GM12875 (cell line): ENCODE measurements around the gene ITGA3.

Experiments used
- H3K4me3 ChIP-seq: one replicate; pipeline ENCODE4 v1.5.1; 2011; ENCODE audit warnings: low read depth, low read length, control low read depth
- CTCF ChIP-seq: IDR thresholded peaks from 2 replicates; pipeline ENCODE4 v1.5.1; 2011; ENCODE audit warnings: low read depth, mild to moderate bottlenecking, control low read depth, inconsistent platforms, low read length, moderate library complexity, borderline replicate concordance; ENCODE audit not compliant: insufficient read depth

Gene ITGA3

GRCh38 chr17:50098583-50098982 is 42.7 kb downstream of the ITGA3 start:
- TF ChIP-seq CTCF = no peak

GRCh38 chr17:50099003-50099402 is 43.1 kb downstream of the ITGA3 start:
- no peak for TF ChIP-seq CTCF
- H3K4me3 ChIP-seq = no peak overlapping the region

More at GRCh38 chr17:50098583-50098982, 42.7 kb downstream of the ITGA3 start:
- no peak overlapping the region for H3K4me3 ChIP-seq

- no peak for TF ChIP-seq CTCF
- no peak overlapping the region for H3K4me3 ChIP-seq
These were observed 44.6 kb downstream of the ITGA3 start for GRCh38 chr17:50100480-50100883.

- no peak overlapping the region for H3K4me3 ChIP-seq
- no peak for TF ChIP-seq CTCF
These were observed 45.0 kb downstream of the ITGA3 start for GRCh38 chr17:50100921-50101345.

- TF ChIP-seq CTCF = no peak
- H3K4me3 ChIP-seq = no peak overlapping the region
These were observed 45.6 kb downstream of the ITGA3 start for GRCh38 chr17:50101346-50102163.

GRCh38 chr17:50102164-50102991 is 46.5 kb downstream of the ITGA3 start:
- H3K4me3 ChIP-seq = no peak overlapping the region

More at GRCh38 chr17:50102164-50102991, 46.5 kb downstream of the ITGA3 start:
- no peak for TF ChIP-seq CTCF
